SK-N-SH (cell line): ENCODE measurements around the gene USP40. TPM values are rescaled to one million over a fixed set of nuclear protein-coding genes. Genes with fewer than 3 reads are reported as not detected.

Experiments used
- CTCF ChIA-PET: fragments of 300-600, 350-600 bp; formaldehyde crosslinking; extraction: SDS; loops from one replicate; lab custom pipeline; 2021; lab: Yijun Ruan, JAX
- POLR2A ChIA-PET: fragments of 350-600 bp; sonication (Branson Sonifier 250); formaldehyde crosslinking; extraction: SDS; loops from one replicate; lab custom pipeline; 2020; ENCODE audit warnings: antibody characterized with exemption, inconsistent platforms; lab: Yijun Ruan, JAX
- DNase-seq: peaks from one replicate; pipeline ENCODE4 v3.0.0; 2012
- H2AFZ ChIP-seq: fragments of 200-600 bp; sonication (generic); 2 replicates; pipeline ENCODE4 v1.8.1; 2016; ENCODE audit warnings: antibody characterized with exemption, mild to moderate bottlenecking, low read depth
- H3F3A ChIP-seq: fragments of 200-600 bp; sonication (generic); replicated peaks from 2 replicates; pipeline ENCODE3; 2016; ENCODE audit warnings: antibody characterized with exemption, mild to moderate bottlenecking; ENCODE audit not compliant: insufficient read depth
- H3K27ac ChIP-seq, 2 experiments: fragments of 200-500 bp in 1 of 2; fragments of 200-600 bp in 1 of 2; sonication (Bioruptor generic) in 1 of 2; sonication (generic), shearing (Covaris generic) in 1 of 2; 2 replicates each; pipeline versions ENCODE4 v1.5.1 to v1.6.1; 2014 to 2016; ENCODE audit warnings: low read depth in 2 of 2, inconsistent platforms in 1 of 2, low read length in 1 of 2, mild to moderate bottlenecking in 1 of 2, mixed read lengths in 1 of 2
- H3K27me3 ChIP-seq: fragments of 200-600 bp; sonication (generic), shearing (Covaris generic); 2 replicates; pipeline ENCODE4 v1.6.1; 2016; ENCODE audit warnings: mixed run types; ENCODE audit not compliant: insufficient read depth
- H3K36me3 ChIP-seq, 2 experiments: fragments of 200-500 bp in 1 of 2; fragments of 200-600 bp in 1 of 2; sonication (Bioruptor generic) in 1 of 2; sonication (generic) in 1 of 2; replicated peaks in 1 of 2; 2 replicates each; pipeline versions ENCODE3 to v1.5.1; 2014 to 2016; ENCODE audit warnings: low read length in 1 of 2, mild to moderate bottlenecking in 1 of 2; ENCODE audit not compliant: insufficient read depth in 2 of 2, control insufficient read depth in 1 of 2
- H3K4me1 ChIP-seq, 2 experiments: fragments of 200-500 bp in 1 of 2; fragments of 200-600 bp in 1 of 2; sonication (Bioruptor generic) in 1 of 2; sonication (generic), shearing (Covaris generic) in 1 of 2; 2 replicates each; pipeline versions ENCODE4 v1.5.1 to v1.6.1; 2014 to 2016; ENCODE audit warnings: low read depth in 1 of 2, low read length in 1 of 2, mixed run types in 1 of 2; ENCODE audit not compliant: insufficient read depth in 2 of 2, control insufficient read depth in 1 of 2
- H3K4me2 ChIP-seq: fragments of 200-600 bp; sonication (generic), shearing (Covaris generic); 2 replicates; pipeline ENCODE4 v1.6.1; 2017; ENCODE audit warnings: mixed run types
- H3K4me3 ChIP-seq, 2 experiments: fragments of 200-500 bp in 1 of 2; fragments of 200-600 bp in 1 of 2; sonication (Bioruptor generic) in 1 of 2; sonication (generic), shearing (Covaris generic) in 1 of 2; 2 replicates each; pipeline versions ENCODE4 v1.5.1 to v1.8.1; 2014 to 2016; ENCODE audit warnings: low read depth in 2 of 2, inconsistent platforms in 1 of 2, low read length in 1 of 2, mild to moderate bottlenecking in 1 of 2, mixed read lengths in 1 of 2, moderate library complexity in 1 of 2
- H3K79me2 ChIP-seq: fragments of 200-600 bp; sonication (generic); 2 replicates; pipeline ENCODE4 v1.8.1; 2017; ENCODE audit warnings: mild to moderate bottlenecking; ENCODE audit not compliant: insufficient read depth
- H3K9ac ChIP-seq: fragments of 200-600 bp; sonication (generic); 2 replicates; pipeline ENCODE4 v1.6.1; 2017; ENCODE audit warnings: mixed run types
- H3K9me2 ChIP-seq: fragments of 200-600 bp; sonication (generic); 2 replicates; pipeline ENCODE4 v1.6.1; 2017; ENCODE audit warnings: mixed run types
- H3K9me3 ChIP-seq: fragments of 200-600 bp; sonication (generic); 2 replicates; pipeline ENCODE4 v1.6.1; 2017; ENCODE audit warnings: mixed run types, mild to moderate bottlenecking, moderate library complexity
- H4K20me1 ChIP-seq: fragments of 200-600 bp; sonication (generic); 2 replicates; pipeline ENCODE4 v1.6.1; 2017; ENCODE audit warnings: mild to moderate bottlenecking, mixed run types; ENCODE audit not compliant: insufficient read depth
- ELF1 ChIP-seq: IDR thresholded peaks from 2 replicates; pipeline ENCODE4 v1.4.0; 2012
- FOXJ3 ChIP-seq: sonication (generic); formaldehyde crosslinking; IDR thresholded peaks from 2 replicates; pipeline ENCODE4 v1.5.1; 2020; ENCODE audit warnings: mild to moderate bottlenecking, missing genetic modification reagents
- GABPA ChIP-seq: IDR thresholded peaks from 2 replicates; pipeline ENCODE4 v1.4.0; 2012; ENCODE audit warnings: low read depth, mild to moderate bottlenecking
- GATA2 ChIP-seq: sonication (generic); formaldehyde crosslinking; IDR thresholded peaks from 2 replicates; pipeline ENCODE4 v1.5.0; 2020; ENCODE audit warnings: mild to moderate bottlenecking, missing genetic modification reagents
- JUND ChIP-seq: IDR thresholded peaks from 2 replicates; pipeline ENCODE4 v1.4.0; 2012
- POLR2AphosphoS5 ChIP-seq: IDR thresholded peaks from 2 replicates; pipeline ENCODE4 v1.6.1; 2012; ENCODE audit warnings: low read depth, low read length
- RAD21 ChIP-seq: IDR thresholded peaks from 2 replicates; pipeline ENCODE4 v1.6.1; 2012; ENCODE audit warnings: mild to moderate bottlenecking, low read length
- RCOR1 ChIP-seq: fragments of 150-350 bp; IDR thresholded peaks from 2 replicates; pipeline ENCODE4 v1.6.1; 2017; ENCODE audit warnings: antibody characterized with exemption, low read length
- RFX5 ChIP-seq: IDR thresholded peaks from 2 replicates; pipeline ENCODE4 v1.6.1; 2012; ENCODE audit warnings: mild to moderate bottlenecking, improper control_type of control experiment, low read length
- SMC3 ChIP-seq: IDR thresholded peaks from 2 replicates; pipeline ENCODE4 v1.6.1; 2012; ENCODE audit warnings: low read depth, low read length, improper control_type of control experiment
- TAF1 ChIP-seq: IDR thresholded peaks from 2 replicates; pipeline ENCODE4 v1.6.1; 2012; ENCODE audit warnings: low read depth, mild to moderate bottlenecking, low read length, moderate library complexity, borderline replicate concordance
- TCF12 ChIP-seq: IDR thresholded peaks from 2 replicates; pipeline ENCODE4 v1.4.0; 2012
- YY1 ChIP-seq: IDR thresholded peaks from 2 replicates; pipeline ENCODE4 v1.4.0; 2012; ENCODE audit warnings: low read depth, mild to moderate bottlenecking
- WGBS: methylation state at CpG from one replicate; pipeline ENCODE4 v1.1.6; 2017; ENCODE audit warnings: low lambda C conversion rate; 5-methylcytosine and 5-hydroxymethylcytosine counted together
- polyA plus RNA-seq, 3 experiments: library from polyadenylated mRNA; depleted of rRNA; stranded (reverse); fragments of >200 nt; gene quantifications; 2 replicates each; pipeline ENCODE4 v1.2.3, GENCODE V29; 2012
- TF ChIP-seq, protein P1 (sequence below): IDR thresholded peaks from 2 replicates; pipeline ENCODE4 v1.6.1; 2012; ENCODE audit warnings: mild to moderate bottlenecking, low read depth, low read length, moderate library complexity
- TF ChIP-seq, protein P2 (sequence below): fragments of 150-350 bp; IDR thresholded peaks from 2 replicates; pipeline ENCODE4 v1.6.1; 2017; ENCODE audit warnings: antibody characterized with exemption, low read length, low read depth, borderline replicate concordance

Gene USP40
- polyA plus RNA-seq, 1 of the 3 experiments (the other 2 are of a cell fraction): 37.0 TPM

GRCh38 chr2:233556881-233557736 is 9.5 kb downstream of the USP40 start:
- H3K4me1 ChIP-seq: peaks cover 2 to 12% of the 10 kb centered on the region in 2 experiments; a peak in 3 of 4 replicates
- H3K36me3 ChIP-seq: peaks cover 51 to 64% of the 10 kb centered on the region in 2 experiments
- no peaks in the 10 kb centered on the region for H4K20me1 ChIP-seq
- no peak overlapping the region for H3K9ac ChIP-seq
- WGBS: 67% methylated on average over 7 of the region's 7 CpGs
- peak overlapping the region; percentile 0; the same call in 1 of the 2 replicates for H3K4me2 ChIP-seq
- H3F3A ChIP-seq: peaks cover 7% of the 10 kb centered on the region
- ChIA-PET CTCF (interaction anchor here (1.0 kb wide), 1 partner anchor 154 kb away, joined by 4 read pairs; no protein-coding TSS in a partner anchor), POLR2A (no interaction called here)
- no peaks in the 10 kb centered on the region for H3K9me3 ChIP-seq
- H3K27me3 ChIP-seq: no peaks in the 10 kb centered on the region
- no peak overlapping the region for H3K4me3 ChIP-seq
- TF ChIP-seq YY1: no peak
- TF ChIP-seq FOXJ3: no peak
- 0 out of 2 replicates have a peak, but pooled peaks have one; percentile 4 for TF ChIP-seq JUND
- TF ChIP-seq RCOR1: no peak
- TF ChIP-seq SMC3: no peak
- TF ChIP-seq, all 33 proteins: peak for 1
- Histone ChIP-seq H3K27ac (peak overlapping the region; percentile 20 to 44; a peak in 2 of 4 replicates), H3K79me2 (no peaks in the 10 kb centered on the region; the same call in 1 of the 2 replicates), H3K9me2 (no peaks in the 10 kb centered on the region), H2AFZ (no peak overlapping the region)
- no peak for DNase-seq

GRCh38 chr2:233553366-233553765 is 13.2 kb downstream of the USP40 start:
- no peak overlapping the region for H2AFZ ChIP-seq
- H3K4me2 ChIP-seq: no peak overlapping the region
- H3K27me3 ChIP-seq: no peaks in the 10 kb centered on the region
- H3F3A ChIP-seq: peaks cover 7% of the 10 kb centered on the region
- no peak overlapping the region for H3K9ac ChIP-seq
- TF ChIP-seq SMC3 (no peak), RFX5 (no peak), RAD21 (no peak), GABPA (no peak), GATA2 (CRISPR knock-in tag) (no peak), ELF1 (no peak), POLR2AphosphoS5 (no peak), TCF12 (no peak), FOXJ3 (no peak), TAF1 (no peak)
- TF ChIP-seq, protein P1, sequence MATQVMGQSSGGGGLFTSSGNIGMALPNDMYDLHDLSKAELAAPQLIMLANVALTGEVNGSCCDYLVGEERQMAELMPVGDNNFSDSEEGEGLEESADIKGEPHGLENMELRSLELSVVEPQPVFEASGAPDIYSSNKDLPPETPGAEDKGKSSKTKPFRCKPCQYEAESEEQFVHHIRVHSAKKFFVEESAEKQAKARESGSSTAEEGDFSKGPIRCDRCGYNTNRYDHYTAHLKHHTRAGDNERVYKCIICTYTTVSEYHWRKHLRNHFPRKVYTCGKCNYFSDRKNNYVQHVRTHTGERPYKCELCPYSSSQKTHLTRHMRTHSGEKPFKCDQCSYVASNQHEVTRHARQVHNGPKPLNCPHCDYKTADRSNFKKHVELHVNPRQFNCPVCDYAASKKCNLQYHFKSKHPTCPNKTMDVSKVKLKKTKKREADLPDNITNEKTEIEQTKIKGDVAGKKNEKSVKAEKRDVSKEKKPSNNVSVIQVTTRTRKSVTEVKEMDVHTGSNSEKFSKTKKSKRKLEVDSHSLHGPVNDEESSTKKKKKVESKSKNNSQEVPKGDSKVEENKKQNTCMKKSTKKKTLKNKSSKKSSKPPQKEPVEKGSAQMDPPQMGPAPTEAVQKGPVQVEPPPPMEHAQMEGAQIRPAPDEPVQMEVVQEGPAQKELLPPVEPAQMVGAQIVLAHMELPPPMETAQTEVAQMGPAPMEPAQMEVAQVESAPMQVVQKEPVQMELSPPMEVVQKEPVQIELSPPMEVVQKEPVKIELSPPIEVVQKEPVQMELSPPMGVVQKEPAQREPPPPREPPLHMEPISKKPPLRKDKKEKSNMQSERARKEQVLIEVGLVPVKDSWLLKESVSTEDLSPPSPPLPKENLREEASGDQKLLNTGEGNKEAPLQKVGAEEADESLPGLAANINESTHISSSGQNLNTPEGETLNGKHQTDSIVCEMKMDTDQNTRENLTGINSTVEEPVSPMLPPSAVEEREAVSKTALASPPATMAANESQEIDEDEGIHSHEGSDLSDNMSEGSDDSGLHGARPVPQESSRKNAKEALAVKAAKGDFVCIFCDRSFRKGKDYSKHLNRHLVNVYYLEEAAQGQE: no peak
- TF ChIP-seq, protein P2, sequence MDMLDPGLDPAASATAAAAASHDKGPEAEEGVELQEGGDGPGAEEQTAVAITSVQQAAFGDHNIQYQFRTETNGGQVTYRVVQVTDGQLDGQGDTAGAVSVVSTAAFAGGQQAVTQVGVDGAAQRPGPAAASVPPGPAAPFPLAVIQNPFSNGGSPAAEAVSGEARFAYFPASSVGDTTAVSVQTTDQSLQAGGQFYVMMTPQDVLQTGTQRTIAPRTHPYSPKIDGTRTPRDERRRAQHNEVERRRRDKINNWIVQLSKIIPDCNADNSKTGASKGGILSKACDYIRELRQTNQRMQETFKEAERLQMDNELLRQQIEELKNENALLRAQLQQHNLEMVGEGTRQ: no peak
- no peak for DNase-seq
- H3K79me2 ChIP-seq: no peaks in the 10 kb centered on the region; the same call in 1 of the 2 replicates
- no peak overlapping the region for H3K4me3 ChIP-seq
- H3K36me3 ChIP-seq: peaks cover 64 to 73% of the 10 kb centered on the region in 2 experiments
- ChIA-PET POLR2A (no interaction called here), CTCF (no interaction called here)
- no peak overlapping the region for H3K27ac ChIP-seq
- H3K9me3 ChIP-seq: no peaks in the 10 kb centered on the region
- no peaks in the 10 kb centered on the region for H3K9me2 ChIP-seq
- no peaks in the 10 kb centered on the region for H4K20me1 ChIP-seq
- H3K4me1 ChIP-seq: peaks cover 2 to 12% of the 10 kb centered on the region in 2 experiments; a peak in 3 of 4 replicates
